Stimulated activated CD4-positive, alpha-beta T cell treated with anti-CD3 and anti-CD28 coated beads, Interleukin-12 subunit alpha, Interleukin-12 subunit beta, amount 100 ng/mL, for 48 hours (primary cell): Measurements from ENCODE around the gene SZT2.

Experiments used
- DNase-seq, 3 donors: peaks; one replicate each; pipeline ENCODE4 v3.0.0-alpha.2; 2020; ENCODE audit warnings: low read depth in 2 of 3, low spot score in 1 of 3

SZT2 gene

DNA sequence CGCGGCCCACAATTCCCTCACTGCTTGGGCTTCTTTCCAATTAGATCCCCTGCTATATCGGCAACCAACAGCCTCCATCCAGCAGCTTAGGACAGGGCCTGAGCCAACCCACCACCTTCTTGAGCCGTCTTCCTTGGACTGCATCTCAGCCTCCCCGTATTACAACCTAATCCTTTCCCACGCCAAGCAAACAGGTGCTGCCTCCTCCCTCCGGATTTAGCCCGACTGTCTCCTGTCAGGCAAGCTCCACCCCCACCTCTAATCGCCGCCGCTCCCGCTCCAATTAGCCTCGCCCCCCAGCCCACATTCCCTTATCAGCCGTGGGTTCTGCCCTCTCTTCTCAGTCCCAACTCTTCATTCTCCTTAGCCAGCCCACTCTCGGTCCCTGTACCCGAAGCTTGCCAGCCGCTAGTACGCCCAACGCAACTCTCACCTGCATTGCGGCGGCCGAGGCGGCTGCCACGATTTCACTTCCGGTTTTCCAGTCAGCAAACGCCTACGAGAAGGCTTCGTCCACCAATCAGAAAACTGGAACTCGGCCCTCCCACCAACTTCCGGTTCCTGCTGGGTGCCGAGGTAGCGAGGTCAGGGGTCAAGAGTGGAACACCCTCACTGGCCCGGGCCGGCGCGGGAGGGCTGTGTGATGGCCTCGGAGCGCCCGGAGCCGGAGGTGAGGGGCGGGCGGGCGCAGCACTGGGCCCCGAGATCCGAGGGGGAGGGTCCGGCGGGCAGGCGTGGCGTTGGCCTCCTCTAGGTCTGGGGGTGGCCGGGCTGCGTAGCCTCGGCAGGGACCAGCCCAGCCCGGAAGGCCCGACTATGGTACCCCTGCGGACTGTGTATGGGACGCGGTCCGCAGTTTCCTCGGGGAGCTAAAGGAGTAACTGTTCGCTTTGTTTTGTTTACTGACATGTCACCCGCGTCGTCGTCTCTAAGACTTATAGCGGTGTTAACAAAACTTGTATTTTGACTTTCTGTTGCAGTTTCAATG is at the start of gene SZT2, which contains the start of gene MED8:
TSS of gene SZT2 (plus strand) at position 574 of the 988 bp plus-strand sequence. CDS start at position 644, 70 bp downstream.
TSS of gene MED8 (minus strand) at position 475 of the 988 bp plus-strand sequence. CDS start at position 439, 36 bp downstream.
- peak; percentile 90 to 95 (median 90) for DNase-seq

DNA sequence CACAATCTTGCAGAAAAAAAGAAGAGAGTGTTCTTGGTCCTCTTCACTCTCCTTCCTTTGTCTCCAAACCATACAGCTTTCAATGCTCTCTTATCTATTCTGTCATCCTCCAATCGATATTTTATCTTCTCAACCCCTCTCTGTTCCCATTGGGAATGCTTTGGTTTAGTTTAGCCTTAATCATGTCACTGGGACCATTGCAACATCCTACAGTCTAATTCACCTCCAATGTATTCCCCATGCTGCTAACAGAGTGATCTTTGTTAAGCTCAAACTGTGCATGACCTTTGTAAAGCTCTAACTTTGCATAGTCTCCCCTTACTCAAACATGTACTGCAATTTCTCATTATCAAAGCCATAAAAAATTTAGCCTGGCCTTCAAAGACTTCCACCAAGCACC is 49.1 kb upstream of the SZT2 start:
- DNase-seq = no peak

DNA sequence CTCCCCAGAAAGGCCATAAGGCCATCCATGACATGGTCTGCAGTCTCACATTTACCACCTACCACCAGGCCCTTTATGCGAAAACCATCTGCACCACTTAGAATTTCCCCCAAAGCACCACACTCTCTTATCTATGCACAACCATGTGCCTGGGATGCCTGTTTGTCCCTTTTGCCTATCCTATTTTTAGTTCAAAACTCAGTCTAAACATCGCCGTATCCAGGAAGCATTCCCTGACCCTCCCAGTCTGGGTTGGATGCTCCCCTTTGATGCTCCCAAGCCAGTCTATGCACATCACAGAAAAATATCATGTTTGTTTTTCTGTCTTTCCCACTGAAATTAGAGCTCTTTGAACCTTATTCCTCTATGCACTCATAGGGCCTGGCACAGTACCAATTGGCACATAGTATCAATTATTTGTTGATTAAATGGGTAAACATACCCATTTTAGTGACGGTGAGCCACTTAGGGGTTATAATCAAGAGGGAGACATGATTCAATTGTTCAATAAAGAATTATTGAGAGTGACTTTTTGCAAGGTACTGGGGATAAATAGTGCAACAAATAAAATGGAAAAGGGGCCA is 45.3 kb upstream of the SZT2 start:
- no peak for DNase-seq

DNA sequence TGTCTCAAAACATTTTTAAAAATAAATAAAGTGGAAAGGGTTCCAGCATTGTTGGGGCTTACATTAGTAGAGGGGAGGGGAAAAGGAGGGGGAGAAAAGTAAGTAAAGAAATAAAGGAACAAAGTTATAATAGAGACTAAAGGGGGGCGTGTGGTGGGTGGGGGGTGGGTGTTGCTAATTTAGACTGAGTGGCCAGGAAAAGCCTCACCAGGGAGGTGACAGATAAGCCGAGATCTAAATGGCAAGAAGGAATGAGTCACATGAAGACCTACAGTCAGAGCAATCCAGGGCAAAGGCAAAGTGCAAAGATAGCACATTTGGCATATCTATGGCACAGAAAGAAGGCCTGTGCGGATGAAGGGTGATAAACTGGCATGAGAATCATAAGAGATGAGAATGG is 44.6 kb upstream of the SZT2 start:
- DNase-seq = no peak

DNA sequence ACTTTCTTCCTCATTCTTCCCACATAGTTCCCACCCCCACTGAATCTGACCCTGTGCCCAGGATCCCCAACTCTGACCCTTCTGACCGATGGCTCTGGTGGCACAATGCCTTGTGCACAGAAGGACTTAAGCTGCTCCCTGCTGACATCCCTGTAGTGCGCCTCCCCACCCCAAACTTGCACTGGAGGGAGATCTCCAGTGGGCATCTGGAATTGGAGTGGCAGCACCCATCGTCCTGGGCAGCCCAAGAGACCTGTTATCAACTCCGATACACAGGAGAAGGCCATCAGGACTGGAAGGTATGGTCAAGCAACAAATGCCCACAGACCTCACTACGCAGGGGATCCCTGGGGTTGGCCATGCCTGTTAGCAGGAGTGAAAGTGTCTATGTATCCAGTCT is 43.1 kb upstream of the SZT2 start:
- no peak for DNase-seq

DNA sequence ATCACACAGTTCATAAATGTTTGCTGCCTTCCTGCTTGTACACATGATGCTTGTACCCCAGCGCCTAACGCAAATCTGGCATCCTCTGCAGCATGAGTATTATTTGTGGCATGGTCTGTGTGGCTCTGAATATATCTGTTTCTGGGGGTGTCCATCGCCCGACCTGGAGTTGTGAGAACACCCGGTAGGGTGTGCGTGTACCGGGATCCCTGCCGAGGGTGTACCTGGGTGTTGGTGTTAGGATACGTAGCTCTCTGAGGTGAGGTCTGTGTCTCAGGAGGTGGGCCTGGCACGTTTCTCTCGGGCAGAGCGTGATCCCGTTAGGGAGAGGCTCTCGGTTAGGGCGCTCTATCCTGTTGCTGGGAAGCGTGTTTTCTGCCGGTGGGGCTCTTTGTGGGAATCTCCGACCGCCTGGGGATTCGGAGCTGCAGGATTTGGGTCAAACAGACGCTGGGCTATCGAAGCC is 41.3 kb upstream of the SZT2 start:
- DNase-seq = no peak

DNA sequence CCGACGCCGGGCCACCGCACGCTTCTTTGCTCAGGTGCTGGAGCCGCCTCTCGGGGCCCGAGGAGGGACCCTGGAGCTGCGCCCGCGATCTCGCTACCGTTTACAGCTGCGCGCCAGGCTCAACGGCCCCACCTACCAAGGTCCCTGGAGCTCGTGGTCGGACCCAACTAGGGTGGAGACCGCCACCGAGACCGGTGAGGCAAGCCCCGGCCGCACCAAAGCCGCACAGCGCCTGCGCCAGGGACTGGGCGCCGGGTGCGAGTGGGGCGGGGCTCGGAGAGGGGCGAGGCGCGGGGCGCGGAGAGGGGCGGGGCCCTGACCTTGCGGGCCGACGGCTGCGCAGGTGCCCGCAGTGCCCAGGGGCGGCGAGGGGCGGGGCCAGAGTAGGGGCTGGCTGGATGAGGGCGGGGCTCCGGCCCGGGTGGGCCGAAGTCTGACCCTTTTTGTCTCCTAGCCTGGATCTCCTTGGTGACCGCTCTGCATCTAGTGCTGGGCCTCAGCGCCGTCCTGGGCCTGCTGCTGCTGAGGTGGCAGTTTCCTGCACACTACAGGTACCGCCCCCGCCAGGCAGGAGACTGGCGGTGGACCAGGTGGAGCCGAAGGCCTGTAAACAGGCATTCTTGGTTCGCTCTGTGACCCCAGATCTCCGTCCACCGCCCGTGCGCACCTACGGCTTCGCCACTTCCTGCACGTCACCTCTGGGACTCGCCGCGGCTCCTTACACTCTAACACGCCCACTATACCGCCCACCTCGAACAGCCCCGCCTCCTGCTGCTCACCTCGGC is 40.7 kb upstream of the SZT2 start:
- peak in 2 of 3 donors; percentile 34 to 37 for DNase-seq

DNA sequence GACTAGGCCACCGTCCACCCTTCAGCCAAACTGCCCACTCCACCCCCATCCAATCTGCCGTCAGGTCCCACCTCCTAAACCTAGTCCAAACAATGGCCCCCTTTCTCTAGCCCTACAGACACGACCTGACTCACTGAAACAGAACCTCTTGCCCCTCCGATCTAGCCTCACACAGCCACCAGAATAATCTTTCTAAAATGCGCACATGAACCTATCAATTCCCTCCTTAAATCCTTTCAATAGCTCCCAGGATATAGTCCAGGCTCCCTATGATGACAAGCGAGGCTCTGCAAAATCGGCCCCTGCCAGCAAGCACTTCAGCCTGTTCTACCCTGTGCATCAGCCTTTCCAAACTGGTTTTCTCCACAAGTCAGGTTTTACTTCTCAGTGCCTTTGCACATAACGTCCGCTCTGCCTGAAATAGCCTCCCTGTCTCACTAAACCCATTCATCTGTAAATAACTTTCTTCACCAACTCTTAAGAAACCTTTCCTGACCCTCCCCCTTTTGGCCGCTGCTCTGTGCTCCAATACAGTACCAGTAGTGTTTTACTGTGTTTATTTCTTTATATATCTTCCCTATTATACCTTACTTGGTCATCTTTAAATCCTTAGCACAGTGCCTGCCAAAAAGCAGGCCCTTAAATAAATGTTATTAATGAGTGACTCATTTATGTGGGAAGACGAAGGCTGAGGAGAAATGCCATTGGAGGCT is 39.9 kb upstream of the SZT2 start:
- no peak for DNase-seq

DNA sequence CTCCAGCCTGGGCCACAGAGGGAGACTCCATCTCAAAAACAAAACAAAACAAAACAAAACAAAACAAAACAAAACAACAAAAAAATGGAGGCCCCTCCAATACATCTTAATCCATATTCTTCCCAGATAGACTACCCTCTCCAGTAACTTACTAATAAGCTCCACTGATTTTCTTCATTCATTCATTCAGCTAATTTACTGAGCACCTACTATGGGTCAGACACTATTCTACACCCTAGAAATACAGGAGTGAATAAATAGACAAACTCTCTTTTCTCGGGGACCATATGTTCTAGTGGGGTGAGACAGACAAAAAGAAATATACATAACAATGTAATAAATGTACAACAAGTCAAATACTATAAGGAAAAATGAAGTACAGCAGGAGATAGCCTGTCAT is 38.7 kb upstream of the SZT2 start:
- no peak for DNase-seq

DNA sequence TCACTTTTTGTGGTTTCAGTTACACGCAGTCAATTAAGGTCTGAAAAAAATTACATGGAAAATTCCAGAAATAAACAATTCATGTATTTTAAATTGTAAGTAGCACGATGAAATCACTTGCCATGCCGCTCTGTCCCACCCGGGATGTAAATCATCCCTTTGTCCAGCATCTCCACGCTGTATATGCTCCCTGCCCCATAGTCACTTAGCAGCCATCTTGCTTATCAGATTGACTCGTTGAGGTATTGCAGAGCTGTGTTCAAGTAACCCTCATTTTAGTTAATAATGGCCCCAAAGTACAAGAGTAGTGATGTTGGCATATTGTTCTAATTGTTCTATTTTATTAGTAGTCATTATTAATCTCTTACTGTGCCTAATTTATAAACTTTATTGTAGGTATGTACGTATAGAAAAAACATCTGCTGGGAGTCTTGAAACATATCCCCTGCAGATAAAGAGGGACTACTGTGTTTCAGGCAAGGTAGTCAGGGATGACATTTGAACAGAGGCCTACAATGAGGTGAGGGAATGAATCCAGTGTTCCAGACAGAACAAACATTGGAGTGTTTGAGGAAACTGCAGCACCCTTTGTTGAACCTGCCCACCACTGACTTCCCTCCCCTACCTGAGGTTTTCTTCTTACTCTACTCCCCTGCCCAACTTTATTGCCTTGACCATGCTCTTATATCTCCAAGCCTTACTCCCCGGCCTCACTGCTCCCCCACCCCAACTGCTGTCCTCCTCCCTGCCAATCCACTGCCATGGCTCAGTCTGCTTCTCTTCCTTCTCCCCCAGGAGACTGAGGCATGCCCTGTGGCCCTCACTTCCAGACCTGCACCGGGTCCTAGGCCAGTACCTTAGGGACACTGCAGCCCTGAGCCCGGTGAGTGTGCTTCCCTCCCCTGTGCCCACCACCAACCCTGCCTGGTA is 38.0 kb upstream of the SZT2 start:
- DNase-seq = no peak

DNA sequence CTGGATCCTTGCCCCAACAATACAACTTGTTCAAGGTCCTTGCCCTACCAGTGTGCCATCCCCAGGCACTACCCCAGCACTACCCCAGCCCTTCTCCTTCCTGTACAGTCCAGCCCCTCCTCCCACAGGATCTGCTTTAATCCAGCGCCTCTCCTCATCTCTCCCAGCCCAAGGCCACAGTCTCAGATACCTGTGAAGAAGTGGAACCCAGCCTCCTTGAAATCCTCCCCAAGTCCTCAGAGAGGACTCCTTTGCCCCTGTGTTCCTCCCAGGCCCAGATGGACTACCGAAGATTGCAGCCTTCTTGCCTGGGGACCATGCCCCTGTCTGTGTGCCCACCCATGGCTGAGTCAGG is 37.4 kb upstream of the SZT2 start:
- DNase-seq = no peak

DNA sequence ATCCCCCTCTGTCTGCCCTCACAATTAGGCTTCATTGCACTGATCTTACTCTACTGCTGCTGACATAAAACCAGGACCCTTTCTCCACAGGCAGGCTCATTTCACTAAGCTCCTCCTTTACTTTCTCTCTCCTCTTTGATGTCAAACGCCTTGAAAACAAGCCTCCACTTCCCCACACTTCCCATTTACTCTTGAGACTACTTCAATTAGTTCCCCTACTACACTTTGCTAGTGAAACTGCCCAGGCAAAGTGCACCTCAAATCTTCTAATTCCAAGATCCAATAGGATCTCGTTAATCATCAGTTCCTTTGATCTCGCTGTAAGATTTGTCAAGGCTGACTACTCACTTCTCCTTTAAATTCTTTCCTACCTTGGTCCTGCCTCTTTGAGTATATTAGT is 36.8 kb upstream of the SZT2 start:
- no peak for DNase-seq

DNA sequence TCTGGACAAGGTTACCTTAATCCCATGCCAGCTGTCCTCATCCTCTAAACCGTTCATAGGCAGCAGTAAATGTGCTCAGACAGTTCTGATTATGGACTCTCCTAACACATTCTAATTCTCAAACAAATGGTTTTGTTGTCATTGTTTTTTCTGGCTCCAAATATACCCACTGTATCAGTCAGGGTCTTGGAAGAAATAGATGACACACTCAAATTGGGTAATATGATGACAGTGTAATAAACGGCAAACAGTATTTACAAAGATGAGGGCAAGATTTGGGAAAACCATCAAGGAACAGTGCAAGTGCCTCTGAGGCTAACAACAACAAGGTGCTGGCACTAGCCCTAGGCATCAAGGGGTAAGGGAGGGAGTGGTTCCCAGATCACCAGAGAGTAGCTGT is 35.2 kb upstream of the SZT2 start:
- no peak for DNase-seq

DNA sequence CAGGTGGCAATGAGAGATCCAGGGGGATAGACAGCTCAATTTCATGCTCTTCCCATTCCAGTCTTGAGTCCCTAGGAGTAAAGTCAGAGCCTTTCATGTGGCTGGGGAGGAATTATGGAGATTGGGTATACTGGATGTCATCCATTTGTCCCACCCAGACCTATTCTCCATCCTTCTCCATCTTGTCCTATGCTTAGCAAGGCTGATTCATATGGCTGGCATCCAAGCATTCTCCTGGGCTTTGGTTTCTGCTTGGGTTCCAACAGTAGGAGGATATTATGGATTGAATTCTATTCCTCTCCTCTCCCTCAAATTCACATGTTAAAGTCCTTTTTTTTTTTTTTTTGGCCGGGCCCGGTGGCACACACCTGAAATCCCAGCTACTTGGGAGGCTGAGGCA is 34.8 kb upstream of the SZT2 start:
- DNase-seq = no peak

DNA sequence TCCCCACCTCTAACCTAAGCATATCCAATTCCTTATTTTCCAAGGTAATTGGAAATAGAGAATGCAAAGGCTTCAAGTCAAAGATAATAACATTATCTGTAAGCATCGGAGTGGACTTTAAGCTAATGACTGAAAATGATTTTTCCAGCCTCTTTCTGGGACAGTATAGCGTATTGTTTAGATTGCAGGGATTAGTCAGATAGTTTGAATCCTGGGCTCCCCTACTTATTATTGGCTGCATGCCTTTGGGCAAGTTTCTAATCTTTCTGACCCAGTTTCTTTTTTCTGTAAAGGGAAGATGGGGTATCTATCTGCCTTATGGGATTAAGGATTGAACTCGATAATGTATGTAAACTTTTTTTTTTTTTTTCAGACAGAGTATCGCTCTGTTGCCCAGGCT is 32.4 kb upstream of the SZT2 start:
- DNase-seq = no peak

DNA sequence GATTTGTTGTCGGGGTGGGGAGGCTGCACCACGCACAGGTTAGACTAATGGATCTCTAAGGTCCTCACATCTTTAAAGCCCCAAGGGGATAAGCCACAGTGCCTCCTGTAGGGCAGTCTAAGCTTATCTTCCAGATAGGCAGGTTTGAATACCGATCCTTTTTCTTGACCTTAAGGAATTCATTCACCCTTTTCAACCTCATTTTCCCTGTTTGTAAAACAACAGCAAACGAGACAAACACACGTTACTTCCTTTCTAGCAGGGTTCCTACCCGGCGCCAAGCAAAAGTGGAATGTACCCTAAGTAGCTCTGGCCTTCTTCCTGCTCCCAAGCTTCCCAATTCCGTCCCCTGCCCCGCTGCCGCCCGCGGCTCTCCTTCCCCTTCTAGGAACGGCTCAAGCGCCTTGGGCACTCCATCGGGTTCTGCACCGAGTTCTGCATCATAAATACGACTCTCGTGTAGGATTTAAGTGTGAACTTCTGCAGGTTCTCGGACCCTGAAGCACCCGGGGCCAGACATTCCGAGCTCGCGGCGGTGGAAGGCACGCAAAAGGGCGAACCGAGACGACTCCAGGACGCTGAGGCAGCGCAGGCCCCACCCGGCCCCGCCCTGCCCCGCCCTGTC is 31.5 kb upstream of the SZT2 start:
- no peak for DNase-seq

DNA sequence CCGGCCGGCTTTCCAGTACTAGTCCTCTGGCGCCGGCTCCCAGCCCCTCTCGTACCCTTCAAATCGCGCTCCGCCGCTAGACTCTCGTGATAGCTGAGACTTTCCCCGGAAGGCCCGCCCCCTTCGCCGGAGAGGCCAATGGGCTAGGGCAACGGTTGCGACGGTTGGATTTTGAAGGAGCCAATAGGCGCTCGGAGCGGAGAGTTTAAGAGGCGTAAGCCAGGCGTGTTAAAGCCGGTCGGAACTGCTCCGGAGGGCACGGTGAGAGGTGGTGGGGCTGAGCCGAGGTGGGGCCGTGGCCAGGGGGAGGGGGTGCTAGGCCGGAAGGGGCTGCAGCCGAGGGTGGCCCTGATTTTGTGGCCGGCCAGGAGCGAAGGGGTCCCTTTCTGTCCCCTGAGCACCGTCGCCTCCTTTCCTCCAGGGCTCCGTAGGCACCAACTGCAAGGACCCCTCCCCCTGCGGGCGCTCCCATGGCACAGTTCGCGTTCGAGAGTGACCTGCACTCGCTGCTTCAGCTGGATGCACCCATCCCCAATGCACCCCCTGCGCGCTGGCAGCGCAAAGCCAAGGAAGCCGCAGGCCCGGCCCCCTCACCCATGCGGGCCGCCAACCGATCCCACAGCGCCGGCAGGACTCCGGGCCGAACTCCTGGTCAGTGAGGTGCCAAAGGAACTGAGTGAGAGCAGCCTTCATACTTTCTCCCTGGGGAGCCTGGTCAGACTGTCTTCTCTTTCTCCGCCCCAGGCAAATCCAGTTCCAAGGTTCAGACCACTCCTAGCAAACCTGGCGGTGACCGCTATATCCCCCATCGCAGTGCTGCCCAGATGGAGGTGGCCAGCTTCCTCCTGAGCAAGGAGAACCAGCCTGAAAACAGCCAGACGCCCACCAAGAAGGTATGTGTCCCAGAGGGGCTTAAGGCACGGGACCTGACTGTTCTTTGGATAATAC is 30.7 kb upstream of the SZT2 start, which contains the start of gene CDC20:
TSS of gene CDC20 (plus strand) at position 236 of the 948 bp plus-strand sequence. CDS start at position 471, 235 bp downstream.
- DNase-seq = peak; percentile 99

DNA sequence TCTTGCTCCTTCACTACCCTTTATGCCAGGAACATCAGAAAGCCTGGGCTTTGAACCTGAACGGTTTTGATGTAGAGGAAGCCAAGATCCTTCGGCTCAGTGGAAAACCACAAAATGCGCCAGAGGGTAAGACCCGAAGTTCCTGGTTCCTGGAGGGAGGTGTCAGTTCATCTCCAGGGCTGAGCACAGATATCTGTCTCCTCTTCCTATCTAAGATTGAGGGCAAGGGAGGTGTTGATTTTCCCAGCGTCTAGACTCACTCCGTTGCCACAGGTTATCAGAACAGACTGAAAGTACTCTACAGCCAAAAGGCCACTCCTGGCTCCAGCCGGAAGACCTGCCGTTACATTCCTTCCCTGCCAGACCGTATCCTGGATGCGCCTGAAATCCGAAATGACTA is 30.0 kb upstream of the SZT2 start:
- no peak for DNase-seq
